Activated B cell treated with CpG ODN at 0.5 μM for 24 hours (primary cell): Measurements from ENCODE around the gene TNFSF11. TPM values are rescaled to one million over a fixed set of nuclear protein-coding genes. Genes with fewer than 3 reads are reported as not detected.

Experiments
- ATAC-seq: fragments of 200-7000 bp; cut with Tn5 transposase; one replicate; pipeline ENCODE4 v1.10.0; 2021; ENCODE audit warnings: low read depth, mild to moderate bottlenecking, moderate library complexity
- CTCF ChIA-PET: fragments of 350-600 bp; sonication (Branson Sonifier 250); formaldehyde crosslinking; loops from one replicate; lab custom pipeline; 2021; ENCODE audit warnings: antibody characterized with exemption; lab: Charles Lee
- POLR2A ChIA-PET: fragments of 350-600 bp; sonication (Branson Sonifier 250); formaldehyde crosslinking; loops from one replicate; lab custom pipeline; 2021; ENCODE audit warnings: antibody characterized with exemption; lab: Charles Lee
- DNase-seq: peaks from one replicate; pipeline ENCODE4 v3.0.0; 2022
- H3K27ac Mint-ChIP-seq: one replicate; pipeline ENCODE4 v1.8.0; 2020; ENCODE audit warnings: mixed read lengths
- H3K27me3 Mint-ChIP-seq: one replicate; pipeline ENCODE4 v1.8.0; 2021; ENCODE audit warnings: mixed read lengths
- H3K36me3 Mint-ChIP-seq: one replicate; pipeline ENCODE4 v1.8.0; 2021; ENCODE audit warnings: low read depth, mixed read lengths
- H3K4me1 Mint-ChIP-seq: one replicate; pipeline ENCODE4 v1.8.0; 2021; ENCODE audit warnings: mixed read lengths
- H3K4me3 Mint-ChIP-seq: one replicate; pipeline ENCODE4 v1.8.0; 2020; ENCODE audit warnings: mild to moderate bottlenecking, mixed read lengths
- H3K9me3 Mint-ChIP-seq: one replicate; pipeline ENCODE4 v1.8.0; 2020; ENCODE audit warnings: mixed read lengths
- intact Hi-C: fragments of 100-400 bp; cut with micrococcal nuclease; formaldehyde crosslinking; loops from one replicate; pipeline ENCODE4 v1.15.1; 2024
- total RNA-seq: library from RNA; stranded (reverse); gene quantifications from 2 replicates; pipeline ENCODE4 v1.2.3, GENCODE V29; 2022
- TF ChIP-seq, protein P1 (sequence below): fragments of 200-600 bp; IDR thresholded peaks from one replicate; pipeline ENCODE4 v1.8.0; 2022; ENCODE audit warnings: antibody characterized with exemption, mild to moderate bottlenecking

Gene TNFSF11
- total RNA-seq, 1 donor from 2014 or later = 0.60 TPM

DNA sequence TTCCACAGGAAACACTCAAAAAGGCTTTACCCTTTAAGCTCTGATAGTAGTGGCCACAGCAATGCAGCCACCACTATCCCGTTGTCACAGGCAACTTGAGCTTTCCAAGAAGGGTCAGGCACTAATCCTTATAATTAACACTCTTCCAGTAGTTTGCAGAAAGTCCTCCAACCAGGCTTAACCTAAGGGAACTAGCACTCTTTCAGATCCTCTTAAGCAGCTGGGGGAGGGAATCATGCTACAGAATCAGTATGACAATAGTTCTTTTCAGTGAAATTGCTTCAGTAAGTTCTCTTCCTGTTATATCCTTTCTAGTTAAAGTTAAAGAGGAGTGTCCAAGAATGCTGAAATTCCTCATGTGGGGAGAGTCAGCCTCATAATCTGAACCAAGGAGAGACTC, 82.2 kb downstream of the TNFSF11 start:
- H3K27me3 Mint-ChIP-seq = peaks cover 23% of the 10 kb centered on the region
- TF ChIP-seq, protein P1, sequence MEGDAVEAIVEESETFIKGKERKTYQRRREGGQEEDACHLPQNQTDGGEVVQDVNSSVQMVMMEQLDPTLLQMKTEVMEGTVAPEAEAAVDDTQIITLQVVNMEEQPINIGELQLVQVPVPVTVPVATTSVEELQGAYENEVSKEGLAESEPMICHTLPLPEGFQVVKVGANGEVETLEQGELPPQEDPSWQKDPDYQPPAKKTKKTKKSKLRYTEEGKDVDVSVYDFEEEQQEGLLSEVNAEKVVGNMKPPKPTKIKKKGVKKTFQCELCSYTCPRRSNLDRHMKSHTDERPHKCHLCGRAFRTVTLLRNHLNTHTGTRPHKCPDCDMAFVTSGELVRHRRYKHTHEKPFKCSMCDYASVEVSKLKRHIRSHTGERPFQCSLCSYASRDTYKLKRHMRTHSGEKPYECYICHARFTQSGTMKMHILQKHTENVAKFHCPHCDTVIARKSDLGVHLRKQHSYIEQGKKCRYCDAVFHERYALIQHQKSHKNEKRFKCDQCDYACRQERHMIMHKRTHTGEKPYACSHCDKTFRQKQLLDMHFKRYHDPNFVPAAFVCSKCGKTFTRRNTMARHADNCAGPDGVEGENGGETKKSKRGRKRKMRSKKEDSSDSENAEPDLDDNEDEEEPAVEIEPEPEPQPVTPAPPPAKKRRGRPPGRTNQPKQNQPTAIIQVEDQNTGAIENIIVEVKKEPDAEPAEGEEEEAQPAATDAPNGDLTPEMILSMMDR = no peak
- no peaks in the 10 kb centered on the region for H3K9me3 Mint-ChIP-seq
- no peaks in the 10 kb centered on the region for H3K36me3 Mint-ChIP-seq
- ChIA-PET CTCF (no interaction called here), POLR2A (no interaction called here)
- H3K4me3 Mint-ChIP-seq = no peak overlapping the region
- ATAC-seq (no peak), DNase-seq (no peak)
- H3K4me1 Mint-ChIP-seq = no peaks in the 10 kb centered on the region
- H3K27ac Mint-ChIP-seq = no peak overlapping the region
- intact Hi-C loops = no loop called here

DNA sequence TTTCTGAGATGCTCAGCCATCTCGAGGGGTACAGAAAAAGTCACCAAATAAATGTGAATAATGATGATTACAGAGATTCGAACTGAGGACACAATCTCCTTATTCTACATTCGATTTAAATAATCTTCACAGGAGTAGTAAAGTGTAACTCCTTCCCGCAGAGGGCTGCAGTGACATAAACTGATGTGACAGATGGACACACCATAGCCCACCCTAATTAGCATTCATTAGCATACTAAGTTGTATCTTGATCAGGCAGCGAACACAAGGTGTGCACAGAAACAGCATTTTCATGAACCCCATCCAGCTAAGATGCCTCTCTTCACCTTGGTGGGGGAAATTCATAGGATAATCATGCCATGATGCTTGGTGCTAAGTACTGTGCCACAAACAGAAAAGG, 83.0 kb downstream of the TNFSF11 start:
- Mint-ChIP-seq H3K9me3 (no peaks in the 10 kb centered on the region), H3K4me3 (no peak overlapping the region), H3K27ac (no peak overlapping the region), H3K27me3 (peaks cover 23% of the 10 kb centered on the region), H3K4me1 (no peaks in the 10 kb centered on the region), H3K36me3 (no peaks in the 10 kb centered on the region)
- ChIA-PET POLR2A (no interaction called here), CTCF (no interaction called here)
- DNase-seq = no peak
- no peak for ATAC-seq
- intact Hi-C loops = no loop called here
- TF ChIP-seq, protein P1 = no peak

Other genes starting within 250 kb of the TNFSF11 start
- not detected in 2 replicates for gene FAM216B, start 207.4 kb downstream of the TNFSF11 start, total RNA-seq